ENCODE data around the gene KICS2.
"Not testable (repeated sequence)": the region's sequence is repeated elsewhere in the genome, so short reads cannot be mapped to it uniquely, and the experiment has no call there.

The KICS2 gene

GRCh38 chr12:64218597-64218996, 3.5 kb downstream of the KICS2 start:
- FAIRE-seq: peak; percentile 26
- no peak for DNase-seq (ENCODE audit: extremely low spot score, insufficient read length, low read depth)

GRCh38 chr12:64217643-64218042, 4.5 kb downstream of the KICS2 start:
- FAIRE-seq: not testable (repeated sequence)

GRCh38 chr12:64216239-64216638, 5.9 kb downstream of the KICS2 start:
- DNase-seq (ENCODE audit: extremely low spot score, insufficient read length, low read depth) (no peak), FAIRE-seq (no peak)

More at GRCh38 chr12:64217643-64218042, 4.5 kb downstream of the KICS2 start:
- DNase-seq (ENCODE audit: extremely low spot score, insufficient read length, low read depth): not testable (repeated sequence)

- FAIRE-seq (no peak), DNase-seq (ENCODE audit: extremely low spot score, insufficient read length, low read depth) (no peak)
These were observed 9.9 kb downstream of the KICS2 start for GRCh38 chr12:64212119-64212746.

GRCh38 chr12:64207453-64207852, 14.6 kb downstream of the KICS2 start:
- FAIRE-seq (no peak), DNase-seq (ENCODE audit: extremely low spot score, insufficient read length, low read depth) (no peak)

GRCh38 chr12:64205542-64205941, 16.6 kb downstream of the KICS2 start:
- DNase-seq (ENCODE audit: extremely low spot score, insufficient read length, low read depth) (no peak), FAIRE-seq (no peak)

GRCh38 chr12:64203775-64204174, 18.3 kb downstream of the KICS2 start:
- no peak for DNase-seq (ENCODE audit: extremely low spot score, insufficient read length, low read depth)

GRCh38 chr12:64203036-64203435, 19.1 kb downstream of the KICS2 start:
- FAIRE-seq (no peak), DNase-seq (ENCODE audit: extremely low spot score, insufficient read length, low read depth) (no peak)

More at GRCh38 chr12:64203775-64204174, 18.3 kb downstream of the KICS2 start:
- no peak for FAIRE-seq

- not testable (repeated sequence) for FAIRE-seq; DNase-seq (ENCODE audit: extremely low spot score, insufficient read length, low read depth)
These were observed 26.3 kb downstream of the KICS2 start for GRCh38 chr12:64195841-64196240.

GRCh38 chr12:64194333-64195149, 27.6 kb downstream of the KICS2 start:
- FAIRE-seq (peak; percentile 55), DNase-seq (ENCODE audit: extremely low spot score, insufficient read length, low read depth) (no peak)

GRCh38 chr12:64193931-64194330, 28.2 kb downstream of the KICS2 start:
- DNase-seq (ENCODE audit: extremely low spot score, insufficient read length, low read depth) (no peak), FAIRE-seq (no peak)

GRCh38 chr12:64192644-64193444, 29.3 kb downstream of the KICS2 start:
- DNase-seq (ENCODE audit: extremely low spot score, insufficient read length, low read depth) (peak; percentile 15), FAIRE-seq (peak; percentile 63)

GRCh38 chr12:64190140-64190539, 32.0 kb downstream of the KICS2 start:
- no peak for FAIRE-seq

GRCh38 chr12:64189530-64189929, 32.6 kb downstream of the KICS2 start:
- DNase-seq (ENCODE audit: extremely low spot score, insufficient read length, low read depth): no peak

More at GRCh38 chr12:64190140-64190539, 32.0 kb downstream of the KICS2 start:
- DNase-seq (ENCODE audit: extremely low spot score, insufficient read length, low read depth): no peak

GRCh38 chr12:64187794-64188193, 34.3 kb downstream of the KICS2 start:
- FAIRE-seq (no peak), DNase-seq (ENCODE audit: extremely low spot score, insufficient read length, low read depth) (no peak)

More at GRCh38 chr12:64189530-64189929, 32.6 kb downstream of the KICS2 start:
- FAIRE-seq: no peak

- DNase-seq (ENCODE audit: extremely low spot score, insufficient read length, low read depth) (no peak), FAIRE-seq (no peak)
These were observed 34.7 kb downstream of the KICS2 start for GRCh38 chr12:64187370-64187769.

- no peak for DNase-seq (ENCODE audit: extremely low spot score, insufficient read length, low read depth)
These were observed 35.3 kb downstream of the KICS2 start for GRCh38 chr12:64186789-64187188.

GRCh38 chr12:64184216-64184615, 37.9 kb downstream of the KICS2 start:
- FAIRE-seq (no peak), DNase-seq (ENCODE audit: extremely low spot score, insufficient read length, low read depth) (no peak)

More at GRCh38 chr12:64186789-64187188, 35.3 kb downstream of the KICS2 start:
- FAIRE-seq: no peak

GRCh38 chr12:64181430-64182291, 40.4 kb downstream of the KICS2 start:
- FAIRE-seq (peak; percentile 39), DNase-seq (ENCODE audit: extremely low spot score, insufficient read length, low read depth) (no peak)

Data from GM18507 (cell line).